IMR-90 (cell line): ENCODE results near the gene BCAP31. TPM values are rescaled to one million over a fixed set of nuclear protein-coding genes. Genes with fewer than 3 reads are reported as not detected.

Experiments
- polyA plus RNA-seq, 3 experiments: library from polyadenylated mRNA; depleted of rRNA; stranded (reverse); fragments of >200 nt; gene quantifications; 2 replicates each; pipeline ENCODE4 v1.2.3, GENCODE V29; 2012; ENCODE audit warnings: low replicate concordance in 1 of 3
- total RNA-seq: library from RNA; depleted of rRNA; stranded (reverse); fragments of >200 nt; gene quantifications from 2 replicates; pipeline ENCODE4 v1.2.3, GENCODE V29; 2012
- TF ChIP-seq, protein P1 (sequence below): fragments of 150-350 bp; IDR thresholded peaks from 2 replicates; pipeline ENCODE4 v1.6.1; 2017; ENCODE audit warnings: mild to moderate bottlenecking, antibody characterized with exemption, low read length, low read depth

The BCAP31 gene
- total and polyA plus RNA-seq, 2 of the 4 experiments (the other 2 are of a cell fraction): 125 to 244 TPM

DNA sequence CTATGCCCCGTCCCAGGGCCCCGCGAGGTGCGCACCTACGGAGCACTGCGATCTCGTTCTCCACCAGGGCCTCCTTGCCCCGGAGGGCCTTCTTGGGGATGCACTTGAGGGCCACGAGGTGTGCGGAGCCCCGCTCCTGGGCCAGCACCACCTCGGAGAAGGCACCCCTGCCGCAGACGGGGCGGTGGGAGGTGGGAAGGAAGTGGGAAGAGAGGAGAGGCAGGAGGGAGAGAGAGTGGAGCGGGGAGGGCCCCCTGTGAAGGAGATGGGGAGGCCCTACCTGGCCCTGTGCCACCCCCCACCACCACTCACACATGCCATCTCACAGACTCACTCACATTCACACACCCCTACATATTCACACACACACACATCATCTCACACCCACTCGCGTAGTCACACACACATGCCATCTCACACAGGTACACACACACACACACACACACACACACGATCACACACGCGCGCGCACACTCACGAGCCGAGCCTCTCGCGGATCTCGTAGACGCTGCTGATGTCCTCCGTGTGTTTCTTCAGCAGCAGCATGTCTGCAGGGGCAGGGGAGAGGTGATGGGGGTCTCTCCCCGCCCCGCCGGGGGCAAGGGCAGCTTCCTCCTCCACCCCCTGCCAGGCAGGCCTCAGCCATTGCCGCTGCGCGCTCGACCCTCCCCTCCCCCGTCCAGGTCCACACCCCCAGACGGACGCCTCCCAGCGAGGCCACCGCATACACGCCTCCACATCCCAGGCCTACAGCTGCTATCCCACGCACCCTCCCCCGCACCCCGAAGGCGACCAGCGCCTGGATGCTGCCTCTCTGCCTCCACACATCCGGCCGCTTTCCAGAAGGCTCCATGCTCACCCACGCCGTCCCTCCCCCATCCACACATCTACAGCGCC is 51.4 kb downstream of the BCAP31 start (continued):
- TF ChIP-seq, protein P1, sequence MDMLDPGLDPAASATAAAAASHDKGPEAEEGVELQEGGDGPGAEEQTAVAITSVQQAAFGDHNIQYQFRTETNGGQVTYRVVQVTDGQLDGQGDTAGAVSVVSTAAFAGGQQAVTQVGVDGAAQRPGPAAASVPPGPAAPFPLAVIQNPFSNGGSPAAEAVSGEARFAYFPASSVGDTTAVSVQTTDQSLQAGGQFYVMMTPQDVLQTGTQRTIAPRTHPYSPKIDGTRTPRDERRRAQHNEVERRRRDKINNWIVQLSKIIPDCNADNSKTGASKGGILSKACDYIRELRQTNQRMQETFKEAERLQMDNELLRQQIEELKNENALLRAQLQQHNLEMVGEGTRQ: no peak
